Fibroblast of mammary gland (primary cell): ENCODE results near the gene TMEM158.

Source experiments
- DNase-seq: peaks from one replicate; pipeline ENCODE4 v3.0.0-alpha.2; 2010; ENCODE audit warnings: low read depth
- H3K4me3 ChIP-seq: 2 replicates; pipeline ENCODE4 v1.5.1; 2011; ENCODE audit warnings: low read depth, mild to moderate bottlenecking, low read length, moderate library complexity; ENCODE audit not compliant: control insufficient read depth
- TF ChIP-seq, protein P1 (sequence below): conservative IDR thresholded peaks from 2 replicates; pipeline ENCODE4 v1.5.1; 2011; ENCODE audit warnings: low read depth, low read length, inconsistent platforms; ENCODE audit not compliant: control insufficient read depth, insufficient read depth

Gene TMEM158

DNA sequence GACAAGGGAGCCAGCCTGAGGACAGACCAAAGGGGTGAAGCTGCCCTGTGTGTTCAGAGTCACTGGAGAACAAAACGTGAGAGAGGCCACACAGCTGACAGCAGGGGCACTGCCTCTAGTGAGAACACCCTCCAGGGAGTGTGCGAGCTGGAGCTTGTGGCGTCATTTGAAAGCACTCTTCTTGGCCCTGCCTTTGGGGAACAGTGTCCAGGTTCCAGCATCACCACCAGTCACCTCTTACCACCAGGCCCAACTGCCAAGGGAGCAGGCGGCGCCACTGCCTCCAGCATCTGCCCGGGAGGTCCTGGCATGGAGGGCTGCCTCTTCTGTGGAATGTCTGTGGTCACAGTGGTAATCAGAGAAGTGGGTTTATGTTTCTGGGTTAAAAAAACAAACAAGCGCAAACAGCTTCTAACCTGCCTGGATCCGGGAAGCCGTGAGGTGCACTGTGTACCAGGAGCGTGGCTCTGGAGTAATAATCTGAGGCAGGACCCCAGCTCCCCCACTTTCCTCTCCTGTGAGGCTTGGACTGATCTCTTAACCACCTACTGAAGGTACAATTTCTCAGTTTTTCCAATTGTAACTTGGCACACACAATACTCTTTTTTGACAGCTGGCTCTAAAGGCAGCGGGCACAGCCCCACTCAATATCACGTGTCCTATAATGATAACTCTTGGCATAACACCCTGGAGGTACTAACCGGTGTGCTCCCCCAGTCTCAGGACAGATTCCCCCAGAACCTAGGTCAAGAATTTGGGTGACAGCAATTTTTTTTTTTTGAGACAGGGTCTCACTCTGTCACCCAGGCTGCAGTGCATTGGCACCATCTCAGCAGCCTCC, 47.7 kb downstream of the TMEM158 start:
- H3K4me3 ChIP-seq: no peak overlapping the region
- no peak for DNase-seq
- TF ChIP-seq, protein P1, sequence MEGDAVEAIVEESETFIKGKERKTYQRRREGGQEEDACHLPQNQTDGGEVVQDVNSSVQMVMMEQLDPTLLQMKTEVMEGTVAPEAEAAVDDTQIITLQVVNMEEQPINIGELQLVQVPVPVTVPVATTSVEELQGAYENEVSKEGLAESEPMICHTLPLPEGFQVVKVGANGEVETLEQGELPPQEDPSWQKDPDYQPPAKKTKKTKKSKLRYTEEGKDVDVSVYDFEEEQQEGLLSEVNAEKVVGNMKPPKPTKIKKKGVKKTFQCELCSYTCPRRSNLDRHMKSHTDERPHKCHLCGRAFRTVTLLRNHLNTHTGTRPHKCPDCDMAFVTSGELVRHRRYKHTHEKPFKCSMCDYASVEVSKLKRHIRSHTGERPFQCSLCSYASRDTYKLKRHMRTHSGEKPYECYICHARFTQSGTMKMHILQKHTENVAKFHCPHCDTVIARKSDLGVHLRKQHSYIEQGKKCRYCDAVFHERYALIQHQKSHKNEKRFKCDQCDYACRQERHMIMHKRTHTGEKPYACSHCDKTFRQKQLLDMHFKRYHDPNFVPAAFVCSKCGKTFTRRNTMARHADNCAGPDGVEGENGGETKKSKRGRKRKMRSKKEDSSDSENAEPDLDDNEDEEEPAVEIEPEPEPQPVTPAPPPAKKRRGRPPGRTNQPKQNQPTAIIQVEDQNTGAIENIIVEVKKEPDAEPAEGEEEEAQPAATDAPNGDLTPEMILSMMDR: no peak

DNA sequence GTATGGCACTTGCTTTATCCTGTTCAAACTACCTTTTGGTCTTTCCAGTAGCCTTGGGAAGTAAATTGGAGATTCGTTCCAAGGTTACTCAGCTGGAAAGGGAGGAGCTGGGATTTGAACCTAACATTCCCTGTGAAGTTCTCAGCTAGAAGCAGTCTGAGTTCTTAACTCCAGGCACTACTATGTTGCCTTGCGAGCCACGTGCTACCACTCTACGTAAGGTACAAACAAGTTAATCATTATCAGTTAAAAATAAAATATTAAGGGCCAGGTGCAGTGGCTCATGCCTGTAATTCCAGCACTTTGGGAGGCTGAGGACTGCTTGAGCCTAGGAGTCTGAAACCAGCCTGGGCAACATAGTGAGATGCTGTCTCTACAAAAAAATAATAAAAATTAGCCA, 49.2 kb downstream of the TMEM158 start:
- no peak overlapping the region for H3K4me3 ChIP-seq
- TF ChIP-seq, protein P1: no peak
- no peak for DNase-seq
